Endothelial cell (in vitro differentiated cells): ENCODE results near the gene EML1. TPM values are rescaled to one million over a fixed set of nuclear protein-coding genes. Genes with fewer than 3 reads are reported as not detected.

Source experiments
- DNase-seq: peaks from one replicate; pipeline ENCODE4 v3.0.0; 2021; ENCODE audit warnings: low spot score
- H3K27ac Mint-ChIP-seq: one replicate; pipeline ENCODE4 v1.8.0; 2021; ENCODE audit warnings: mixed read lengths, inconsistent platforms; ENCODE audit not compliant: unreplicated experiment
- H3K27me3 Mint-ChIP-seq: one replicate; pipeline ENCODE4 v1.8.0; 2021; ENCODE audit warnings: mild to moderate bottlenecking, moderate library complexity, mixed read lengths, inconsistent platforms; ENCODE audit not compliant: unreplicated experiment
- H3K36me3 Mint-ChIP-seq: one replicate; pipeline ENCODE4 v1.8.0; 2021; ENCODE audit warnings: mild to moderate bottlenecking, low read depth, mixed read lengths, inconsistent platforms; ENCODE audit not compliant: unreplicated experiment
- H3K4me1 Mint-ChIP-seq: one replicate; pipeline ENCODE4 v1.8.0; 2021; ENCODE audit warnings: mild to moderate bottlenecking, mixed read lengths, inconsistent platforms; ENCODE audit not compliant: unreplicated experiment
- H3K4me3 Mint-ChIP-seq: one replicate; pipeline ENCODE4 v1.8.0; 2021; ENCODE audit warnings: mild to moderate bottlenecking, mixed read lengths, inconsistent platforms; ENCODE audit not compliant: unreplicated experiment
- H3K9me3 Mint-ChIP-seq: one replicate; pipeline ENCODE4 v1.8.0; 2021; ENCODE audit warnings: mixed read lengths, inconsistent platforms; ENCODE audit not compliant: unreplicated experiment
- CTCF ChIP-seq: fragments of 200-600 bp; sonication (generic); IDR thresholded peaks from one replicate; pipeline ENCODE4 v1.5.0; 2021; ENCODE audit warnings: antibody characterized with exemption; ENCODE audit not compliant: unreplicated experiment
- total RNA-seq: library from RNA; stranded (reverse); fragmentation: NEBNext Ultra II Directional; extraction: Animal tissue kit (Norgen Biotek cat#: 25700); gene quantifications from one replicate; pipeline ENCODE4 v1.2.1, GENCODE V29; 2021; ENCODE audit not compliant: unreplicated experiment

Gene EML1
- total RNA-seq, 1 donor from 2014 or later = 10.0 TPM

- H3K4me3 Mint-ChIP-seq = no peak overlapping the region
- DNase-seq = no peak
- no peaks in the 10 kb centered on the region for H3K4me1 Mint-ChIP-seq
- H3K36me3 Mint-ChIP-seq = no peaks in the 10 kb centered on the region
- H3K9me3 Mint-ChIP-seq = no peaks in the 10 kb centered on the region
- H3K27me3 Mint-ChIP-seq = no peaks in the 10 kb centered on the region
- H3K27ac Mint-ChIP-seq = no peak overlapping the region
- TF ChIP-seq CTCF = no peak
These were observed 98.1 kb downstream of the EML1 start for GRCh38 chr14:99891266-99891665.

GRCh38 chr14:99891900-99892299 is 98.7 kb downstream of the EML1 start:
- Mint-ChIP-seq H3K4me1 (no peaks in the 10 kb centered on the region), H3K9me3 (no peaks in the 10 kb centered on the region)
- DNase-seq = no peak

GRCh38 chr14:99892406-99892805 is 99.2 kb downstream of the EML1 start:
- Mint-ChIP-seq H3K27me3 (no peaks in the 10 kb centered on the region), H3K4me1 (no peaks in the 10 kb centered on the region), H3K27ac (no peak overlapping the region), H3K36me3 (no peaks in the 10 kb centered on the region), H3K9me3 (no peaks in the 10 kb centered on the region), H3K4me3 (no peak overlapping the region)
- DNase-seq = no peak
- no peak for TF ChIP-seq CTCF

More at GRCh38 chr14:99891900-99892299, 98.7 kb downstream of the EML1 start:
- Mint-ChIP-seq H3K27ac (no peak overlapping the region), H3K27me3 (no peaks in the 10 kb centered on the region), H3K4me3 (no peak overlapping the region), H3K36me3 (no peaks in the 10 kb centered on the region)
- TF ChIP-seq CTCF = no peak

- Mint-ChIP-seq H3K27me3 (no peaks in the 10 kb centered on the region), H3K4me1 (no peaks in the 10 kb centered on the region), H3K27ac (no peak overlapping the region), H3K4me3 (no peak overlapping the region), H3K9me3 (no peaks in the 10 kb centered on the region), H3K36me3 (peaks cover 5% of the 10 kb centered on the region)
- DNase-seq = no peak
- no peak for TF ChIP-seq CTCF
These were observed 103.1 kb downstream of the EML1 start for GRCh38 chr14:99896361-99896760.

- Mint-ChIP-seq H3K9me3 (peaks cover 4% of the 10 kb centered on the region), H3K27me3 (no peaks in the 10 kb centered on the region), H3K36me3 (peaks cover 20% of the 10 kb centered on the region), H3K27ac (no peak overlapping the region), H3K4me1 (no peaks in the 10 kb centered on the region), H3K4me3 (no peak overlapping the region)
- peak; percentile 86 for TF ChIP-seq CTCF
- no peak for DNase-seq
These were observed 106.5 kb downstream of the EML1 start for GRCh38 chr14:99899578-99900178.
